HG02970 (cell line): ENCODE results near the gene KCNMA1.

ENCODE experiments used
- ATAC-seq: cut with Tn5 transposase; IDR thresholded peaks from one replicate; pipeline ENCODE4 v1.9.1; 2021; ENCODE audit warnings: mild to moderate bottlenecking, moderate library complexity, moderate number of reproducible peaks; ENCODE audit not compliant: unreplicated experiment, low FRiP score

KCNMA1 gene

DNA sequence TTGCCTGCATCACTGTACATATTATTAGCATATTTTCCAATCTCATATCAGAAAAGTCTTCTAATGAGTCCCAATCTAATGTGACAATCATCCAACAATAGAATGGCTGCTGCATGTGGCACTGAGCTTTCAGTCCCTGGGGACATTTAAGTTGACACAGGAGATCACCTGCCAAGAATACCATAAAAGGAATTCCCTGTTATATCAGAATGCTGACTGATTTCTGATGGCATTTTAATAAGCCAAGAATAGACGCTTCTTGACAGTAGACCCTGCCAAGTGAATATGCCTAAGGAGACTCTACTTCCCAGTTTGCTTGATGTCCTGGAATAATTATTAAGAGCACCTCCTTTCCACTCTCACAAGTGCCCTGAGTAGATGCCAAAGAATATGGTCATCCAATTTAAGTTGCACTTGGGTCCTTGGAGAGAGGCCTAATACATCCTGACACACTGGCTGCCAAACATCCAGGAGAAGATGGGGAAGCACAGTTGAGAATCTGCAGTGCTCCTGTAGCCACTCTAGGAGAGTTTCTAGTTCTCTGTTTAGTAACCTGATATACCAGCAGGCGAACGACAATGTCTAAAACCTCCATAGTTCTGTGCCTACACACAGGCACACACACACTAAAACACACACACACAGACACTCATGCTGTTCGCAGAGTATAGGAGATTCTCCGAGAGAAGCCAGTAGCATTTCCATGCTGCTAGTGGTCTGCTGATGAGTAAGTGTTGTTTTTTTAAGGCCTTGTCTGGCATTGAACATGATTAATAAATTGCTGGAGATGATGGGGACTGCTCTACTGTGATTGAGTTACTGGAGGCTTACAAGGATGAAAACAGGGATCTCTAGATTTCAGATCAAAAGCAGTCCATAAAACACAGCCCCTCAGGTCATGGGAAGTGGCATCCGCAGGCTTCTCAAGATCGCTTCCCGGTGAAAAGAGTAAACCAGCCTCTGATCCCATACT lies 369.6 kb downstream of the KCNMA1 start:
- no peak for ATAC-seq

DNA sequence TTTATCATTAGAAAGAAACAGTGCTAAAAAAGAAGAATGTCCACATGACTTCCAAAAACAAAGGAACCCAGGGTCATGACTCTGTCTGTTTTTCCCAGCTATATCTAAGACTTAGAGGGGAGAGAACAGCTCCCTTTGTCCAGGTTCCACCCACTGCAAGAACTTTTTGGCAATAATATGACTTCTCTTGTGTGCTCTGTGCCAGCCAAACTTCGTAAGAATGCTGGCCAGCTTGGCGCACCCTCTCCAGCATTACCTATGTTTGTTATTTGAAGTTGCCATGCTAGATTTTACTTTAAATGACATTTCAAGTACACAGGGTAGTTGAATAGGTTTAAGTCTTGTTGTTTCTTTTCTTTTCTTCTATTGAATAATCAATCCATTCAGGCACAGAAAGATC lies 371.4 kb downstream of the KCNMA1 start:
- no peak for ATAC-seq

DNA sequence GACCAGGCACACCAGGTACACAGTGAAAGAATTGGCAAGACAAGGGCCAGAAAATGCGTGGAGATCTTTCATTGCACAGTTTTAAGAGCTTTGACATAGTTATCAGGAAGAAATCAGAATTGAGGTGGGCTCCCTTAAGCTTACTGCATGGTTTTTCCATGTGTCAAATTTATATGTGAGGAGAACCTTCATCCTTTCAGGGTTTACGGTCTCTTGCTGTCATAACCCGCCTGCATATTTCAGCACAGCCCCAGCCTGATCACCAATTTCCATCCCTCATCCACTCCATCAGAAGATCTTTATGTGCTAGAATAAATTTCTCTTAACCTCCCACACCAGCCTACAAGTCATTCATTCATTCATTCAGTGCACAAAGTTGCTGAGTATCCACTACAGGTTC lies 373.1 kb downstream of the KCNMA1 start:
- no peak for ATAC-seq

DNA sequence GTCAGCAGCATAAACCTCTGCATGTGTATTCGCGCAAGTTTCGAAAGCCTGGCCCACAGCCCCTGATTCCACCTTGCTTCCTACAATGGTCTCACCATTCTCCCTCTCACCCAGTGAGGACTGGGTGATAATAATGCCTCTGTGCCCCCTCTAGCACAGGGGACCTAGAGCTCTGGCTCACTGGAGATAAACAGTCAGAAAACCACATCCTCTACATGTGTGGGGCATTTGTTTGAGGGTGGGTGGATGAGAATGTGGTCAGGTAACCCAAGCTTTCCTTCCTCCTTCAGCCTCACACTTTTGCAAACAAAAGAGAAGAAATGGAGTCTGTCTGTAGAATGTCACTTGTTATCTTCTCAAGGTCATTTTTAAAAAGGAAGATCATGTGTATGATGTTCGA lies 373.5 kb downstream of the KCNMA1 start:
- ATAC-seq: no peak

DNA sequence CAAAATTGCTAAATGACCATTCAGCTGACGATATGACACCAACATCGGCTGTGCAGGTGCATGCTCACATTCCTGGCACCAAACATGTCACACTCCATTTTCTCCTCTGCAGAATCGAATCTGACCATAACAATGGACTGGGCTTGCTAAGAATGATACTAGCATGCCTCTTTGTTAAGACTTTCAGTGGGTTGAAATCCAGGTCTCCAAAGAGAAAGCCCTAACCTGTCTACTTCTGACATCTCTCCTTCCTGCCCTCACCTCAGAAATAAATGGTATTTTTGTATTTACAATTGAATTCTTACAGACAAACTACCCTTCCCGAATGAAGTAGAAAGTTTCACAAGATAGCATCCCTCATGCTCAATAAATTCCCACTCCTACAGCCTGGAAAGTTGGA lies 373.9 kb downstream of the KCNMA1 start:
- no peak for ATAC-seq

DNA sequence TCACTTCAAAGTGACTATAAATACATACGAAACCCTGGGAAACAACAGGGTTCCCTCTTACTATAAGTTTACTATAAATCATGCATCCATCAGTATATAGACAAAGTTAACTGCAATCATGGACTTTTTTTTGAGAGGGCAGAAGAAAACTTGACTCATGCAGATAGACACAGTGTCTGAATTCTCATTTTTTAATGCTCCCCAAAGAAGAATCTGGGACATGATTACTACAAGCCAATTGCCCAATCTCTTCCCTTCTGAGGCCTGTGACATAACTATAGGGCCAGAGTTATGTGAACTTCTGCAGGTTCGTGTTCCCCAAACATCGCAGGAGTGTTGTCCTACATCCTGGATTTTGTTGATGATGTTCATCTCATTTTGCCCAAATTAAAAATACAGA lies 376.5 kb downstream of the KCNMA1 start:
- no peak for ATAC-seq

DNA sequence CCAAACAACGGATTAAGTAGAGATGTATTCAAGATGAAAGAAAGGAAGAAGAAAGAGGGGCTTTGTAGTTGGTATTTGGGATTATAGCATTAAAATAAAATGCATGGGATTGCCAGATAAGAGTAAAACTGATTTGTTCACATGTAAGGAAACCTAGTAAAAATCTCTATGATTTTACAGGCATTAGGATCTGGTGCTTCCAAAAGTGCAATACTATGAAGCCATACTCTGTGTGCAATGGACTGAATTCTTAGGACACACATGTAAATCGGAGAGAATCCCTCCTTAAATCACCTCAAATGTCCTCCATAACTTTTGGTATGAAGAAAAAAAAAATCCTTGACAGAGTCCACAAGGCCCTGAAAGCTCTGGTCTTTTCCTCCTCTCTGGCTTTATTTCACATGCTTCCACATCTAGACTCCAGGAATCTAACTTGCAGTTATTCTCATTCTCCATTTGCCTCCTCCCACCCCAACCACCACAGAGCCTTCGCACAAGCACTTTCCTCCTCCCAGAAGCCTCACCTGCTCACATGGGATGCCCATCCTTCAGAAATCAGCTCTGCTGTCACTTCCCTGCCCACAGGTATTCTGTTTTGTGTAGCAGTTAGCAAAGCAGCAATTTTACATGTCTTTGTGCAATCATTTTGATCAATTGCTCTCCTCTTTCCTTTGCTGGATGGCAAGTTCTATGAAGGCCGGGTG lies 378.3 kb downstream of the KCNMA1 start:
- no peak for ATAC-seq

DNA sequence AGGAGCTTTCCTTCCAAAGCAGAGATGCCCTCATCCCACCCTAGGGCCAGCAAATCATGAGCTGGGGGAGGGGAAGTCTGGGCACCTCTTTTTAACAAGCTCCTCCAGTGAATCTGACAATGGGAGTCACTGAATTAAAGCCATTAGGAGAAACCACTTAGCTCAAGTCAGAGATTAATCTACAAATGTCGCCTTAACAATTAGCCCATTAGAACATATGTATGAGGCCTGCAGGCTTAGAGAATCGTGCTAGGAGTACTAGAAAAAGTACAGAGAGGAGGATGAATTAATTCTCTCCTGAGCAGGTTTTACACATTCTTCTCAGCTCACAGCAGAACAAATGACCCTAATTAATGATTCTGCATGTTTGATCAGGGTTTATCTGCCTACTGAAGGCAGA lies 381.3 kb downstream of the KCNMA1 start:
- ATAC-seq: no peak

DNA sequence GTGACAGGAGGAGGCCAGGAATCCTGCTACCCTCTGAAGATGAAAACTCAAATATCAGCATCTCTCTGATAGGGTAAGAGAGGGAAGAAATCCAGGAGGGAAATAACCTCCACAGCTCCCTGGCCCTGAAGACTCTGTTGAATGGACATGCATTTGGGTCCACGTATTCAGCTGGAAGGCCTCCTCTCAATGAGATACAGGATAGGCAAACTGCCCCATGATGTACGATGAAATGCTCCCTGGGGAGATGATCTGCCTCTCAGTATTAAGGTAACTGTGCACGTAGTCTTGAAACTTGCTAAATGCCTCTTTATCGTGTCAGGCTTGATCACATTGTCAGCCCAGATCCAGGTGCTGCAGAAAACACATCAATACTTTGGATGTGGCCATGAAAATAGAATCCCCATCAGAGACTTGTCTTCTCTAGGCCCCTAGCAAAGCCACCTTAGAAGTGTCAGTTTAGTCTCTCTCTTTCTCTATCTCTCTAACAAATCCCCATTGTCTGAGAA lies 384.0 kb downstream of the KCNMA1 start:
- ATAC-seq: no peak

DNA sequence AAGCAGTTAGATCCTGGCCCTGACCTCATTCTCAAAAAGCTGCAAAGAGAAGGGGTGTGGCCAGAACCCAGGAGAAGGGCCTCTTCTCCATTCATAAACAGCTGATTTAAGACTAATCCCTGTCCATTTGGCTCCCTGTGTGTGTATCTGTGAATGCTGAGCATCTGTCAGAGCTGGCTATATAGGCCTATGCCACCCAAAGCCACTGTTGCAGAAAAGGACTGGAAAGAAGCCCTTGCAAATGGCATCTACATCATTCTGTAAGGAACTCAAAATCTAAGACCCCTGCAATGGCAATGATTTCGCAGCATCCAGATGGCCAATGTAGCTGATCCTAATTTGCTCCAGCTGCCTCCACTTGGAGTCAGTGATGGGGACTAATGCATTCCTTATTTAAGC lies 384.5 kb downstream of the KCNMA1 start:
- ATAC-seq: no peak

DNA sequence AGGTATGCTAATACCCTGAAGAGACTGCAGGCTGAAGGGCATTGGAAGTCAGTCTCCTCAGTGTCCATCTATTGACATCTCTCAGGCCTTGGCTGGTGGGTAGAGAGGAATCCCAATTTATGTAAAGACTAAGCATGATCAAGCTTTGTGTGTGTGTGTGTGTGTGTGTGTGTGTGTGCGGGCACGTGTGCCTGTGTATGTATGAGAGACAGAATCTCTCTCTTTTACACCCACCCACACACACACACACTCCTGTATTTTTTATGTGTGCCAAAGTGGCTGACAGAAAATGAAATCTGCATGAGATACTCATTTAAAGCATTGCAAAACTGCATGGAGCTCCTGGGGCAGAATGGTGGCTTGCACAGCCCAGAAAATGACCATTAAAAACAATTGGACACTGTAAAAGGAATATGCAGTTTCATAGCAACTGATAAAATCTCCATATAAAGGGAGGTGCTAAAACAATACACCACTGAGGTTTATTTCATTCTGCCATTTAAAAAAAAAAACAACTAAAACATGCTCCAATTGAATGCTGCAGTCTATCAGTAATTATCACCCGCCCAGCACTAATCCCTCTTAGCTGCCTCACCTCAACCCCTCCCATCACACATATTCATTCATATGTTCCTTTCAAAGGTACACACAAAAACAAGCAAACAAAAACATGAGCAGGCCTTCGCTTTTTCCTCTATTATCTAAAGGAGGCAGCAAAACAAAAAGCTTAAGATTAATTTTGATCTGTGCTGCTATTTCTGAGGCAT lies 385.0 kb downstream of the KCNMA1 start:
- ATAC-seq: no peak

DNA sequence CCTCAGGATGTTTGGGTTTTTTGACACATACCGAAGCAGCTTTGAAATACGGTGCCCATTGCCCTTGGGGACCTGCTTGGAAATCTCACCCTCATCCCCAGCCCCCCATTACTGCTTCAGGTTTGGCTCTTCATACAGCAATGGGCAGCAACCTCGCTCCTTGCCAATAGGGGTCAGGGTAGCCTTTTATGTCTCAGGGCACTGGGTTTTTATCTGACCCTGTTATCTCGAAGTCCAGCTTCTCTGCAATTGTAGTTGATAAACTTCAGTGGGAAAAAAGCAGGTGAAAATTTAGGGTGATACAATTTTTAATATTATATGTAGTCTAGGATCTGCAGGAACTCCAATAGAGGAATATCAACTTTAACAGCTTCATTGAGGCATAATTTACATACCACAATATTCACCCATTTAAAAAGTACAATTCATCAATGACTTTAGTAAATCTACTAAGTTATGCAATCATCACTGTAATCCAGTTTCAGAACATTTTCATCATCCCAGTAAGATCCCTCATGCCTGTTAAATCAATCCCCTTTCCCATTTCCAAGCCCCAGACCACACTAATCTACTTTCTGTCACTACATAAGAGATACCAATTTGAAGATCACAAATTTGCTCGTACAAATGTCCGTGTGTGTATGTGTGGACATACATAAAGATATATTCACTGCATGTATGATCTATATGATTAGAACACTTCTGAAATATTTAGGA lies 386.2 kb downstream of the KCNMA1 start:
- ATAC-seq: no peak

DNA sequence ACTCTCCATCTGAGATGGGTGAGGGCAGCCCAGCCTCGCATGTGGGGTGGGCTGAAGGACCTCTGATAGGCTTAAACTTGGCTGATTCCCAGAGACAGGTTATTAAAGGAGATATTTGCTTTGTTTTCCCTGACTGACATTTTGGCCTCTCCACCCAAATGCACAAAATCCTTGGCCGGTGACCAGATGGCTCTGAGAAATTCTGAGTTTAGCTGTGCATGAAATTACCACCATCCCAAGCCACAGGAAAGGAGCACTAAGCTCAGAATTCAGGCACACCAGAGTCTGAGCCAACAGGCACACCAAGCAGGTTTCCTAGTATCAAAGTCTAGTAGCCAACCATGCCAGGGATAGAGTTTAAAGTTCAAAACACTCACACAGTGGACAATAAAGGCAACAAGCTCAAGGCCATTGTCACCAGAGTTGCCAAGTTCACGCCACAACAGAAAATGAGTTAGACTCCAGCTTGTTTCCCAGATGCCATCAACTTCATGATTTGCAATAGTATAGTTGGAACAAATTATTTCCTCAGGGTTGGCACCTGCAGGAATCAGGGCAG lies 387.6 kb downstream of the KCNMA1 start:
- ATAC-seq: no peak

DNA sequence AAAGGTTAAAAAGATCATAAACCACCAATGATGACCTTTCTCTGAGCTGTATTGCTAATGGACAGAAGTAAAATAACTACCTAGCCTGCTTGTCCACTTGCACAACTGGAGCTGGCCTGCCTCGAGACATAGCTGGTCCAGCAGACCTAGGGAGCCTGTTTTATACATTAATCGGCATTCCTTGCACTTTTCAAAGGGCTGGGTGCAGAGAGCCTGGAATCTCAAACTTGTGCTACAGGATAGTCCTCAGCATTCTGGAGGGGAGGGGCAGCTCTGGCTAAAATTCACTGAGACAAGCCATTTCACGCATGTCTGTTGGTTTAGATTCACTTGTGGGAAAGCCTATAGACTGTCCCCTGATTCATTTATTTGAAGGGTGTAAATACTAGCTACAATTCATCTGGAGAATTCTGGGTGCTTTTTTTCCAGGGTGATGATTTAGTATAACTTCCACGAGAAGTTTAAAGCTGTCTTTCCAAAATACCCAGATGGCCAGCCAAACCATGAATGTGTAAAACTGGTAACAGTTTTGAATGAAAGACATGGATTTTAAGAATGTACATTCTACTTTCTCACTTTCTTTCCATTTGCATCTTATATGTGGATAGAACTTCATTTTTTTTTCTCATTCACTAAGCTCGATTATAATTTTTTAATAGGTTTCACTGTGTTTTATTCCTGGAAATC lies 389.4 kb downstream of the KCNMA1 start:
- ATAC-seq: no peak

DNA sequence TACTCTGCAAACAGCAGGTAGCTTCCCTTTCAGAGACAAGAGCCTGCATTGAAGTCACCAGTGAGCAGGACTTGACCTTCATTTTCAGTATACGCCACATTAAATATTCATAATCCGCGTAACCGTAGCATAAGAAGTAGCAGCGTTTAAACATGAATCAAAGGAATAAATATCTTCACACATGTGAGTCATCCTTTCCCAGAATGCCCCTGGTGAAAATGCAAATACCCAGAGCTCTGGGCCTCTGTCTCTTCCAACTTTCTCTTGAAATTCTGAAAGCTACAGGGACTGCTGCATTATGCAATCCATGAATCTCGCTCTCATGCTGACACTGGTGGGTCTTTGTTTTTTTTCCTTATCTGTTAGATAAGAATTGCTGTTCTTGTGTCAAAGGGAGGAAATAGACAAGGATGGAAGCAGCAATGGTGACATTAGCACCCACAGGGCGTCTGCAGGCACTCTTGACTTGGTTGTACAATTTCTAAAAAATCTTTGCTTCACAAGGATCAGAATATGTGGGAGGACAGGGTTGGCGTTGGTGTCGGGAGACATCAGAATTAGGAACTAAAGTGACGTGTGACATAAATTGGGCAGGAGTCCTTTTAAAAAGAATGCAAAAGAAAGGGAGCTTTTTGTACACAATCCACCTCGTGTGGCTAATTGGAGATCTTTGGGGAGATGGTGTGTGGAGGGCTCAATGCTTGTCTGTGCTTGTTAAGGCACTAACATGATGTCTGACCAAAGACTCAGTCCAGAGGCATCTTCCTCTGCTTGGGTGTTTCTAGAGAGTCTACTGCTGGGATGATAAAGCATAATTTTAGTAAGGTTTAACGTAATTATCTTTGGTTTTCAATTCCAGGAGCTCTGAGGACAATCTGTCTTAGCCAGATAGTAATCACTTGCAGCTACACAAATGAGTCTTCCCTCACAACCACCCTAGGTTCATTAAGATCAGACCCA lies 390.3 kb downstream of the KCNMA1 start:
- ATAC-seq: no peak

DNA sequence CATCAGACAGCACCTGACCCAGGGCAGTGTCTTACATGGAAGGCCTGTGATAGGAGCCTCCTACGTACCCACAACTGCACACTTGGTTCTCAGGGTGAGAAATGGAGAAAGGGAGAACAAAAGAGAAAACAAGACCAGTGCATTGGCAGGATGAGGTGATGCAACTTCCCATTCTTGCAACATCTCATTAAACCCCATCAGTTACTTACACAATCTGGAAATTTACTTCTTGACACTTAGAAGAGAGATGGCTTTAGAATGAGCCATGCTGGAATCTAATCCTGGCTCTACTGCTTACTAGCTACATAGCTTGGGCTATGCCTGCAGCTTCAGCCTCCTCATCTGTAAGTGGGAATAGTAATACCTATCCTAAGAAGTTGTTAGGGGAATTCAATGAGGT lies 391.7 kb downstream of the KCNMA1 start:
- no peak for ATAC-seq

DNA sequence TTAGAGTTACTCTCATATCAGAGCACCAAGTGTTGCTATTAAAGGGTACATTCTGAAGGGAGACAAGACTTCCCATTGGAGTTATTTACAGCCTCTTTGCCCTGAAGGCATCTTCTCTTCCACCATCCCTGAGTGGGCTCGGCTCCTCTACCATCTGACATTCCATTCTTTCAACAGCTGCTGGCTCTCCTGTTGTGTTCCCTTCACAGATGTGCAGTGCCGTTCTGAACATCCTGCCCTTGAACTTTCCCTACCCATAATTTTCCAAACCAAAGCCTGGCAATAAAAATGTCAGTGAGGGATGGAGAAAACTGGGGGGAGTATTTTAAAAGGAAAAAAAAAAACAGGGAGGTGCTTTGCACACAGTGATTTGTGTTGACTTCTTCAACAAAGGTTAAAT lies 392.9 kb downstream of the KCNMA1 start:
- ATAC-seq: no peak

DNA sequence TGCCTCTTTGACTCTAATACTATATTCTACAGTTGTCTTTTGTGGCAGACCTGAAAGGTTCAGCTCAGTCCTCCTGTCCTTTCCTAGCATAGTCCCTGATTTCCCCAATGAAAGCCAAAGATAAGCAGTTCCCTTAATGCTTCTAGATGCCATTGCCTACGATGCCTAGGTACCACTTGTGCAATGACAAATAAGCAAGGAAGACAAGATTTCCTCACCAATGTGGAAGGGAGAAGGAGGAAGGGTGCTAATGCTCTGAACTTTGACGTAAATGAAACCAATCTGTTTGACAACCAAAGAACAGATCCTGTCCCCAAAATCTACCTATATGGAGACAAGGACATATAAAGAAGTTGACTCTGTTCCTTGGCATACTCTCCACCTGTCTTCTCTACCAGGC lies 393.3 kb downstream of the KCNMA1 start:
- no peak for ATAC-seq
